Retina (tissue), 1 donor: ENCODE data around the gene HMX1.
A peak's percentile ranks its signal among the peaks of the same experiment; 100 is the strongest.

Experiments used
- DNase-seq: peaks from one replicate; pipeline ENCODE4 v3.0.0-alpha.2; 2016

The HMX1 gene

GRCh38 chr4:8891646-8892555 lies 20.3 kb upstream of the HMX1 start:
- DNase-seq, result peak; percentile 71

GRCh38 chr4:8891255-8891645 lies 19.6 kb upstream of the HMX1 start:
- DNase-seq, result peak; percentile 58

DNA sequence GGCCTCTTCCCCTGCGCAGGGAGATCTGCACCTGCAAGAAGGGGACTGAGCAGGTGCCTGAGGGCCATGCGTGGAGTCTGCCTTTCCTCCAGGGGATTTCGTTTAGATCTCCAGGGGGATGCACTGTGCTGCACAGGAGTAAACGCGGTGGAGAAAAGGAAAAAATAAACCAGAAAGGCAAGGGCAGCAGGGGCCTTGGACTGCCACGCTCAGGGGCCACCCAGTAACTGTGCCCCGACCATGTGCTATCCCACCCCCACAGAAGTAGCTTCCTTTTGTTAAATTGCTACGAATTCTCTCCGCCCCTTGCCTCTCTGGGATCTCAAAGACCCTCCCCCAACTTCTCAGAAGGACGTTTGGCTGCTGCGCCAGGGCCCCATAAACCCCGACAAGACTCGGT lies 17.2 kb upstream of the HMX1 start:
- DNase-seq, result no peak

GRCh38 chr4:8886612-8887406 lies 15.2 kb upstream of the HMX1 start:
- DNase-seq, result no peak

DNA sequence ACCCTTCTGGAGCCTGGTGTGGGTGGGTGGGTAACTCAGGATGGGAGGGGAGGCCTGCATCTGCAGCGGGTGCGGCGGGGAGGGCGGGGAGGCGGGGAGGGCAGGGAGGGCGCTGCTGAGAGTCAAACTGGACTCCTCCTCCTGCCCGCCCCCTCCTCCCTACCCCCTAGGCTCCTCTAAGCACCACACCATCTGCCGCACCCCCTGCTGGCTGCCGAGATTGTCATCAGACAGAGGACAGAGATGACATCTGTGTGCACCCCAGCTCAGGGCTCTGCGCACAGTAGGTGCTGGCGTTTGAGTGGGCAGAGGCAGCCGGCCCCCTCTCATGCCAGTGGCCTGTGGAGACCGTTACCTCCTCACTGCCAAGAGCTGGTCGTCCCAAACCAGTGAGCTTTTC lies 10.6 kb upstream of the HMX1 start:
- peak; percentile 59 for DNase-seq

DNA sequence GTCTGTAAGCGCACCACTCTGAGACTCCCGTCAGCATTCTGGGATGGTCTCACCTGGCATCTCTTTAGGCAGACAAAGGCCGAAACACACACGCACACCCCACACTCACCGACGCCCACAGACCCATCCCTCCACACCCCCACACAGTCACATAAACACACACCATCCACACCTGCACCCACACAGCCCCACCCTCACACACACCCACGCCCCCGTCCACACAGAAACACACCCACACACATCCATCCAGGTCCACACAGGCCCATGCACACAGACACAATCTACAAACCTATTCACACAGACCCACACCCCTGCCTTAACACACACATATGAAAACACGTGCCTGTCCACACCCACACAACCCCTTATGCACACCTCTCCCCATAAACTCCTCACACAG lies 9.2 kb upstream of the HMX1 start:
- no peak for DNase-seq

DNA sequence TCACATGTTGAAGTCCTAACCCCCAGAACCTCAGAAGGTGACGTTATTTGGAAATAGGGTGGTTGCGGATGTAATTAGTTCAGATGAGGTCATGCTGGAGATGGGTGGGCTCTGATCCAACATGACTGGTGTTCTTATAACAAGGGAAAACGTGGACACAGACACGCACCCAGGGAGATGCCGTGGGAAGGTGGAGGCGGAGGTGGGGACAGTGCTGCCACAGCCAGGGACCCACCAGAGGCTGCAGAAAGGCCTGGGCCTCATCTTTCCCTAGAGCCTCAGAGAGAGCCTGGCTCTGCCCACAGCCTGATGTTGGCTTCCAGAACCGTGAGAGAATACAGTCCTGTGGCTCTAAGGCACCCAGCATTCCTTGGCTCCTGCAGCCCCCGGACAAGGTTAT lies 7.9 kb upstream of the HMX1 start:
- peak; percentile 3 for DNase-seq

GRCh38 chr4:8878421-8878820 lies 6.8 kb upstream of the HMX1 start:
- DNase-seq, result peak; percentile 70

DNA sequence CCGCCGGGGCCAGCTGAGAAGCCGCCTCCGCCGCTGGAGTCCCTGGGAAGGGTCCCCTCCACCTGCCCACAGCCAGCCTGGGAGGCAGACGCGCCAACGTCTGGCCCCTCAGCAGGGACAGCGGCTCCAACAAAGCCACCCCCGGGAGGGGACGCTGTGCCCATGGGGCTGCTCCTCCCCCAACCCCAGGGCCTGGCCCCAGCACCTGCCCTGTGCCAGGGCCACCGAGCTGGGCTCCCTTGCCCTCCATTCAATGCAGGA lies 6.1 kb upstream of the HMX1 start:
- peak; percentile 51 for DNase-seq

DNA sequence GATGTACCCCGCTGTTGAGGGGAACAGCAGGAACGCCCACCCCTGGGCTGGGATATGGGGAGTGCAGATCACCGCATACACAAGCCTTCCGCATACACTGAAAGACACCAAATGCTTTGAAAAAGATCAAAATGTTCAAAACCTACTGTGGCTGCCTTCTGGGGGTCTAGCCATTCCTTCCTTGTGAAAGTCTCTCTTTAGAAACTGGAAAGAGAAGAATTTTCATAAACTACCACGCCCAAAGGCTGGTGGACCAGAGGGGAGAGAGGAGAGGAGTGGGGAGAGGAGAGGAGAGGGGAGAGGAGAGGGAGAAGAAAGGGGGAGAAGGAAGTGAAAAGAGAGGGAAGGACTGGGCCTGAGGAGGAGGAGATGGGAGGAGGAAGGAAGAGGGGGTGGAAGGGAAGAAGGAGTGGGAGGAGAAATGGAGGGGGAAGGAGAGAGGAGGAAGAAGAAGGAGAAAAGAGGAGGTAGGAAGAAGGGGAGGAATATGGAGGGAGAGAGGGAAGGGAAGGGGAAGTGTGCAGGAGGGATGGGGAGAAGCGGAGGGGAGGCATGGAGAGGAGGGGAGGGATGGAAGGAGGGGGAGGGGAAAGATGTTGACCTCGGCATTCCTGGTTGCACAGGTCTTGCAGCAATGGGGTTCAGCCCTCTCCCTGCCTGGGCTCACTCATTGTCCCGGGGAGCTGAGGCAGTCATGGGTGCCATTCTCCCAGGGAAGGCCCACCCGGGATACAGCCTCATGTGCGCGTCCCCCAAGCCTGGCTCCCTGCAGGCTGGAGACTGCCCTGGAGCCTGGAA lies 5.5 kb upstream of the HMX1 start:
- no peak for DNase-seq

DNA sequence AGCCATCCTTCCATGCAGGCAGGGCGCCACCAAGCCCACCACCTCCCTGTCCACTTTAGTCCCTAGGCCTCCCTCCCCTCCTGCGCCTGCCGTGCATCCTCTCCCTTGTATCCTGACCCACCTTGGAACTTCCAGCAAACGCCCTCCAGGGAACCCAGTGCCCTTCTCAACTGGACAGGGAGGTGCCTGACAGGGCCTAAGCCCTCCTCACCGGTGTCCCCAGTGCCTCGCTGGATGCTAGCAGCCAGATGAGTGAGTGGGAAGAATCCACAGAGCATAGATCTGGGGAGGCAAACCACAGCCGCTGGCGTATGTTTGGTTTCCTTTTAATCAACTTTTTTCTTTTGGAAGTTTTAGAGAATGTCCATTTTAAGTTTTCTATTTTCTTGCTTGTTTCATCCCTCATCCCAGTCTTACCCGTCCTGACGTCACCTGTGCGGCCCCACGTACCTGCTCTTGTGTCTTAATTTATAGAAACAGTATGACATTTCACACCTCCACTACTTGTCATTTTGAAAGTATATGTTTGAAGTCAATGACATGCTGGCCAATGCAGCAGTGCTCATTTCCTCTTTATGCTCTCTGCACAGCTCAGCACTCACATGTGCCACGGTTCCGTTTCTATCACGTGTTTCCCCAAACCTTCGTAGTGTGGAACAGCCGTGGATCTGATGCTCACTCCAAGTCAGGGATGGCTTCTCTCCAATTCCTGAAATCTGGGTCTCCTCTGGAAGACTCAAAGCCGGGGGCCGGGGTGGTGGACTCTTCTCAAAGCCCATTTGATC lies 3.4 kb upstream of the HMX1 start:
- no peak for DNase-seq

DNA sequence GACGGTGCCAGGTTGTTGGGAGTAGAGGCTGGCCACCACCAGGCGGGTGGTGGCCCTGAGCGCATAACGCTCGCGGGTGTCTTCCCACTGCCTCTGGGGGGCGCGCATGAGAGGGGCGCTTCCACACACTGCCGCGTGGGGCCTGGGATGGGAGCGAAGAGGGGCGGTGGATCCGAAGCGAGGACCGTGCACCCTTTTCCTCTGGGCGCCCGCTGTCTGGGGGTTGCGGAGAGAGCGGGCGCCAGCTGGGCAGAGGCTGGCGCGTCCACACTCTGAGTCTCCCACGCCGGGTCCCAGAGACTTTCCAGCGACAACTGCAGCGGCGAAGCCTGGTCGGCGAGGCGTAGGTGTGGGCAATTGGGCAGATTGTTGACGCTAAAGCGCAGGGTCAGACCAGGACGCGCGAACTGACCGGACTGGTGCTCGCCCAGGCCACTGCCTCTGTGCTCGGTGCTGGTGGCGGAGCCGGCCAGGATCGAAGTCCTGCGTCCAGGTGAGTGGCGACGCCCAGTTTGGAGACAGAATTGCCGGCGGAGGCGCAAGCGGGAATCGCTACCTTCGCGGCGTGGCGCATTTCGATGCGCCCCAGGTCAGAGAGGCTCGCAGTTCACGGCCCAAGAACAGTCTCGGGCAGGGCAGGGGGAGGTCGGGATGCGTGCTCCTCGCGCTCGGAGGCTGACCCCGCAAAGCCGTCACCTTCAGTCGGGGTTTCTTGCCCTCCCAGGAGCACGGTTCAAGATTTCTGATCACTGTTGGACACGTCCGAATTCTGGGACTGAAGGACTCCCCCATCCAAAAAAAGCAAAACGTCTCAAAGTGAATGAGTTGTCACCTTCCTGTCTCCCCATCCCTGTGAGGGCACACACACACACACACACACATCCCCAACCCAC lies 2.6 kb upstream of the HMX1 start:
- peak; percentile 55 for DNase-seq

DNA sequence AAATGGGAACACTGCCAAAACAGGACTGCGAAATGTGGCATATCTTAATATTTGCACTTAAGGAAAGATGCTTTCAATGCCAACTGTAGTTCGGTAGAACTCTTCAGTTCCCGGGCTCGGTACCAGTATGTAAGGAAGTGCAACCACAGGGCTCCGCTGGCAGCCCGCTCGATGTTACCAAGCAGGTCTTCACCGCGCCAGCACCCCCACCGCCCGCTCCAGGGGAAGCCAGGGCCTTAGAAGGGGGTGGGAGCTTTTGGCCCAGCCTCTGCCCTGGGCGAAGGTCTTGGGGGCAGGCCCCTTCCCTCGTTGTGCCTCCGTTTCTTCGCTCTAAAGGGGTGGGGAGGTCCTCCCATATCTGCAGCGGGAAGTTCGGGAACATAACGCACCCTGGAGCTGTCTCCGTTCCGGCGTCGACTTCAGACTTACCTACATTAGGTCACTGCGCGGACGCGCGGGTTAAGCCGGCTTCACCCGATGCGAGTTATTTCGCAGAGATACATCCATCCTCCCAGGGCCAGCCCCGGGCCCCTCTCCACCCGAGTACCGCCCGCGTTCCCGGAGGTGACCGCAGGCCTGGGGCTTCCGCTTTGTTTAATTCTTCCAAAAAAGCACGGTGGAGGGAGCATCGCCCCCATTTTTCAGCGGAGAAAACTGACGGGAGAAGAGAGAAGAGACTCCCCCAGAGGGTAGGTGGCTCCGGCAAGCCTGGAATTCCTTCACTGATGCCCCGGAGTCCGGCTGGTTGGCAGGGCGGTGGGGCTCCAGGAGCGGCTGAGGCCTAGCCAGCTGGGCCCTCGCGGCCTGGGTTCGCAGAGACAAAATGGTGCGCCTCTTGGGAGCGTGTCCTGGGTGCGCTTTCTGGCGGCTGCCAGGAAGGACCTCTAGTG lies 1.0 kb upstream of the HMX1 start:
- DNase-seq, result peak; percentile 58

DNA sequence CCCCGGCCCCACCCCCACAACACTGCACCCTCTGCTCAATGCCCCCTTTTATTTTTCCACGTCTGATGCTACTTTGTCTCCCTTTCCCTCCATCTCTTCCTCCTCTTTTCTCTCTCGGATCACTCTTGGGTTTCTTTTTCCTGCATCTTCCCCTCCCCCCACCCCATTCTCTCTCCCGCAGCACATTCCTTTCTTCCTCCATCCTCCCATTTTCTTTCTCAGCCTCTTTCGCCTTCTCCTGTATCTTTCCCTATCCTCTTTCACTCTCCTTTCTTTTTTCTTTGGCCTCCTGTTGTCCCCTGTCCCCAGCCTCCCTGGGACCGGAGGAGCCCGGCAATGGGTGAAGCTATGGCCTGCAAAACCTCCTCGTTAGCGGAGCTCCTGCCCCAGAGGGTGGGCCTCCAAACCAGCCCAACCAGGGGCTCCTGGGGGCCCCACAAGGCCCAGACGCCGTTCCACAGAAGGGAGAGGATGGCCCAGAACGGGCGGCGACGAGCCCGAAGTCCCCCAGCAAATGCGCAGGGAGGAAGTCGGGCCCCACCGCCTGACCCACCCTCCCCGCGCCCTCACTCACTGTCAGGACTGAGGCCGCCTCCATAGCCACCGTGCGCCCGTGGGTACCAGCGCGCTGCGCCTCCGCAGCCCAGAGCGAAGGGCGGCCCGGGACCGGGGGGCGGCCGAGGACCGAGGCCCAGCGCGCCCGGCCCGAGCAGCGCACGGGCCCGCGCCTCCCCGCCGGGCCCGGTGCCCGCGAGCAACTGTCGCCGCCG lies 807 bp downstream of the HMX1 start:
- peak; percentile 56 for DNase-seq

GRCh38 chr4:8869898-8870646 lies 1.6 kb downstream of the HMX1 start:
- peak; percentile 68 for DNase-seq

DNA sequence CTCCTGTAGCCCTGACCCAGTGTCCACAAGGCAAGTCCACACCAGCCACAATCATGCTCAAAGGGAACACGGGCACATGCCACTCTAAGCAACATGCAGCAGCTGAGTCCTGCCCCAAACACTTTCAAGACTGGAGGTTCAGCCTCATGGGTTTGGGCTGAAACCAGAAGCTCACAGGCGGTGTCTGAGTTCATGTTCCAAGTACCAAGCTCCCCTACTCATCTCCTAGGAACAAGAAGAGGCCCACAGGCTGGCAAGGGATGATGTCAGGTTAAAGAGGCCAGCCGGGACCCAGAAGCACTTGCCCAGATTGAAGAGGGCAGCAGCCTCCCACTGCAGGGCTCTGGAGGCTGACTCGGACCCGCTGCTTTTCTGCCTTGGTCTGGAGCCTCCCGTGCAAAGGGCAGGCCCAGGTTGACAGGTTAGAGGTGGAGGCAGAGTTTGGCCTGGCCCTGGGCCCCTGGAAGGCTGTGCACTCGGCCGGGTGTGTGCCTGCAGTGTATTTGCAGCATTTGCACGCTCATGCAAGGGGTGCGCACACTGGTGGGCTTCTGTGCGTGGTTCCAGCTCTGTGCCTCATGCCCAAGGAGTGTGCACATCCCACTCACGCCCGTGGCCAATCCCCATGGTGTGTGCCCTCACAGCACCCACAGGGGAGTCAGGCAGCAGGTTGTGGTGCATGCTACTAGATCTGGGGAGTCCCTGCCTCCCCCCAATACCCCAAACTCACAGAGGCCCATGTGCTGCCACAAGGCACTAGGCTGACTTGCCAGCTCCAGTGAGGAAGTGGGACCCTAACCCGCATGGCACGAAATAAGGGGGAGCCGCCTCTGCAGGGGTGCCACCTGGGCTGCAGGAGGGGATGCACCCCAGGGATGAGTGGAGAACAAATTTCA lies 2.4 kb downstream of the HMX1 start:
- DNase-seq, result peak; percentile 73

- DNase-seq, result peak; percentile 54
Observed at GRCh38 chr4:8868321-8869001, 3.2 kb downstream of the HMX1 start.
